K562 (cell line): ENCODE measurements around the gene TMEM117.

Source experiments
- EZH2 ChIP-seq: IDR thresholded peaks from 2 replicates; pipeline ENCODE4 v1.6.1; 2012; ENCODE audit warnings: low read depth, mild to moderate bottlenecking, inconsistent platforms, low read length, borderline replicate concordance
- GATAD2B ChIP-seq: fragments of 450-650 bp; IDR thresholded peaks from 2 replicates; pipeline ENCODE4 v1.6.1; 2017; ENCODE audit warnings: mild to moderate bottlenecking, borderline replicate concordance
- HNRNPH1 ChIP-seq: fragments of 200-400 bp; formaldehyde crosslinking; optimal IDR thresholded peaks from 2 replicates; pipeline ENCODE3; 2017; ENCODE audit warnings: low read depth, mild to moderate bottlenecking, low read length, moderate library complexity
- IRF2 ChIP-seq: sonication (generic); formaldehyde crosslinking; IDR thresholded peaks from 2 replicates; pipeline ENCODE4 v1.8.1; 2022; ENCODE audit warnings: mild to moderate bottlenecking, missing genetic modification reagents
- PML ChIP-seq: IDR thresholded peaks from 2 replicates; pipeline ENCODE4 v1.6.1; 2012; ENCODE audit warnings: low read length, inconsistent platforms
- STAG1 ChIP-seq: sonication (generic); formaldehyde crosslinking; IDR thresholded peaks from 2 replicates; pipeline ENCODE4 v1.5.0; 2020; ENCODE audit warnings: missing genetic modification reagents, borderline replicate concordance
- UBTF ChIP-seq, 2 experiments: IDR thresholded peaks; 2 replicates each; pipeline ENCODE4 v1.6.1; 2012; ENCODE audit warnings: improper control_type of control experiment in 2 of 2, low read depth in 2 of 2, low read length in 2 of 2, borderline replicate concordance in 1 of 2
- ZNF644 ChIP-seq: fragments of 200-800 bp; sonication (Bioruptor generic); IDR thresholded peaks from 2 replicates; pipeline ENCODE4 v1.6.1; 2016; ENCODE audit warnings: low read depth, missing genetic modification characterization, missing compliant biosample characterization
- TF ChIP-seq, protein P1 (sequence below), 3 experiments: fragments of 200-800 bp in 1 of 3; fragments of 250-450 bp in 1 of 3; fragments of 450-650 bp in 1 of 3; sonication (Bioruptor Pico) in 1 of 3; sonication (Bioruptor generic) in 1 of 3; formaldehyde crosslinking in 1 of 3; IDR thresholded peaks; 2 replicates each; pipeline versions ENCODE4 v1.6.1 to v1.8.0; 2016 to 2022; ENCODE audit warnings: mild to moderate bottlenecking in 2 of 3, missing genetic modification characterization in 2 of 3, missing compliant biosample characterization in 1 of 3, moderate library complexity in 1 of 3

DNA sequence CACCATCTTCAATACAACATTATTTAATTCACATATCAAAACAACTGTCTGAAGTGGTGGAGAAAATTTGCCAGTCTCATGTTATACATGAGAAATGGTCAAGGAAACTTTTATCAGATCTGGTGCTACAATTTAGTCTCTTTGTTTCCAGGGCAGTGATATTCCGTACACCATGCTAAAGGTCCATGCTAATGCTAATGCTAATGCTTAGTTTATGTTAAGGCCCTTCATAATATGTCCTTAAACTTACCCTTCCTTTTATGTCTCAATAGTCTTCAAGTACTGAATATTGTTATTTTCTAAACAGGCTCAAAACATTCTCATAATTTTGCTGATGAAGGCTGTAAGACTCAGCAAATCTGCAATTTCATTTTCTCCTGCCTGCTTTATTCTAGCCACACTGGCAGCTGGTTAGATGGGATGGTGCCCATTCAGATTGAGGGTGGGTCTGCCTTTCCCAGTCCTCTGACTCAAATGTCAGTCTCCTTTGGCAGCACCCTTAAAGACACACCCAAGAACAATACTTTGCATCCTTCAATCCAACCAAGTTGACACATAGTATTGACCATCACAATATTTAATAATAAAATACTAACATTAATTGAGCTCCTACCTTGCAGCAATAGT lies 59.8 kb downstream of the TMEM117 start:
- TF ChIP-seq PML (no peak), HNRNPH1 (no peak), GATAD2B (no peak), STAG1 (CRISPR knock-in tag) (no peak), IRF2 (CRISPR knock-in tag) (no peak), ZNF644 (tag) (no peak), EZH2 (no peak), UBTF (IDR thresholded peaks at IDR 0.05; ENCODE audit: borderline replicate concordance in 1 of 2, low read depth in 2 of 2, low read length in 2 of 2) (no peak)
- TF ChIP-seq, protein P1, sequence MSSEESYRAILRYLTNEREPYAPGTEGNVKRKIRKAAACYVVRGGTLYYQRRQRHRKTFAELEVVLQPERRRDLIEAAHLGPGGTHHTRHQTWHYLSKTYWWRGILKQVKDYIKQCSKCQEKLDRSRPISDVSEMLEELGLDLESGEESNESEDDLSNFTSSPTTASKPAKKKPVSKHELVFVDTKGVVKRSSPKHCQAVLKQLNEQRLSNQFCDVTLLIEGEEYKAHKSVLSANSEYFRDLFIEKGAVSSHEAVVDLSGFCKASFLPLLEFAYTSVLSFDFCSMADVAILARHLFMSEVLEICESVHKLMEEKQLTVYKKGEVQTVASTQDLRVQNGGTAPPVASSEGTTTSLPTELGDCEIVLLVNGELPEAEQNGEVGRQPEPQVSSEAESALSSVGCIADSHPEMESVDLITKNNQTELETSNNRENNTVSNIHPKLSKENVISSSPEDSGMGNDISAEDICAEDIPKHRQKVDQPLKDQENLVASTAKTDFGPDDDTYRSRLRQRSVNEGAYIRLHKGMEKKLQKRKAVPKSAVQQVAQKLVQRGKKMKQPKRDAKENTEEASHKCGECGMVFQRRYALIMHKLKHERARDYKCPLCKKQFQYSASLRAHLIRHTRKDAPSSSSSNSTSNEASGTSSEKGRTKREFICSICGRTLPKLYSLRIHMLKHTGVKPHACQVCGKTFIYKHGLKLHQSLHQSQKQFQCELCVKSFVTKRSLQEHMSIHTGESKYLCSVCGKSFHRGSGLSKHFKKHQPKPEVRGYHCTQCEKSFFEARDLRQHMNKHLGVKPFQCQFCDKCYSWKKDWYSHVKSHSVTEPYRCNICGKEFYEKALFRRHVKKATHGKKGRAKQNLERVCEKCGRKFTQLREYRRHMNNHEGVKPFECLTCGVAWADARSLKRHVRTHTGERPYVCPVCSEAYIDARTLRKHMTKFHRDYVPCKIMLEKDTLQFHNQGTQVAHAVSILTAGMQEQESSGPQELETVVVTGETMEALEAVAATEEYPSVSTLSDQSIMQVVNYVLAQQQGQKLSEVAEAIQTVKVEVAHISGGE (CRISPR knock-in tag; IDR thresholded peaks at IDR 0.05): no peak
